ENCODE measurements around the gene PRKAG2. TPM values are rescaled to one million over a fixed set of nuclear protein-coding genes. Genes with fewer than 3 reads are reported as not detected.

PRKAG2 gene
- total and polyA plus RNA-seq, 2 of the 13 experiments (the other 11 are each of a cell fraction or from before 2014, with no cell fraction given) = 0.90 to 1.3 TPM

GRCh38 chr7:151820491-151821105 lies 56.3 kb downstream of the PRKAG2 start (continued):
- TF ChIP-seq, protein P1, sequence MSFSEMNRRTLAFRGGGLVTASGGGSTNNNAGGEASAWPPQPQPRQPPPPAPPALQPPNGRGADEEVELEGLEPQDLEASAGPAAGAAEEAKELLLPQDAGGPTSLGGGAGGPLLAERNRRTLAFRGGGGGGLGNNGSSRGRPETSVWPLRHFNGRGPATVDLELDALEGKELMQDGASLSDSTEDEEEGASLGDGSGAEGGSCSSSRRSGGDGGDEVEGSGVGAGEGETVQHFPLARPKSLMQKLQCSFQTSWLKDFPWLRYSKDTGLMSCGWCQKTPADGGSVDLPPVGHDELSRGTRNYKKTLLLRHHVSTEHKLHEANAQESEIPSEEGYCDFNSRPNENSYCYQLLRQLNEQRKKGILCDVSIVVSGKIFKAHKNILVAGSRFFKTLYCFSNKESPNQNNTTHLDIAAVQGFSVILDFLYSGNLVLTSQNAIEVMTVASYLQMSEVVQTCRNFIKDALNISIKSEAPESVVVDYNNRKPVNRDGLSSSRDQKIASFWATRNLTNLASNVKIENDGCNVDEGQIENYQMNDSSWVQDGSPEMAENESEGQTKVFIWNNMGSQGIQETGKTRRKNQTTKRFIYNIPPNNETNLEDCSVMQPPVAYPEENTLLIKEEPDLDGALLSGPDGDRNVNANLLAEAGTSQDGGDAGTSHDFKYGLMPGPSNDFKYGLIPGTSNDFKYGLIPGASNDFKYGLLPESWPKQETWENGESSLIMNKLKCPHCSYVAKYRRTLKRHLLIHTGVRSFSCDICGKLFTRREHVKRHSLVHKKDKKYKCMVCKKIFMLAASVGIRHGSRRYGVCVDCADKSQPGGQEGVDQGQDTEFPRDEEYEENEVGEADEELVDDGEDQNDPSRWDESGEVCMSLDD (CRISPR knock-in tag; IDR thresholded peaks at IDR 0.05; ENCODE audit: borderline replicate concordance) = no peak
- TF ChIP-seq TBP (CRISPR knock-in tag; IDR thresholded peaks at IDR 0.05) (no peak), THYN1 (CRISPR knock-in tag; IDR thresholded peaks at IDR 0.05; ENCODE audit: borderline replicate concordance, low read depth) (no peak), LCORL (IDR thresholded peaks at IDR 0.05) (no peak), LCORL (CRISPR knock-in tag; IDR thresholded peaks at IDR 0.05) (no peak), FOXA1 (IDR thresholded peaks at IDR 0.05) (no peak), FOXA1 (CRISPR knock-in tag; IDR thresholded peaks at IDR 0.05) (no peak), ZNF331 (CRISPR knock-in tag; IDR thresholded peaks at IDR 0.05) (no peak), HNRNPH1 (optimal IDR thresholded peaks at IDR 0.05; ENCODE audit: low read depth, low read length) (no peak), TAF1 (CRISPR knock-in tag; IDR thresholded peaks at IDR 0.05) (no peak), ZBTB4 (CRISPR knock-in tag; IDR thresholded peaks at IDR 0.05; ENCODE audit: borderline replicate concordance) (no peak), ZNF891 (CRISPR knock-in tag; IDR thresholded peaks at IDR 0.05) (no peak)
- TF ChIP-seq, protein P2, sequence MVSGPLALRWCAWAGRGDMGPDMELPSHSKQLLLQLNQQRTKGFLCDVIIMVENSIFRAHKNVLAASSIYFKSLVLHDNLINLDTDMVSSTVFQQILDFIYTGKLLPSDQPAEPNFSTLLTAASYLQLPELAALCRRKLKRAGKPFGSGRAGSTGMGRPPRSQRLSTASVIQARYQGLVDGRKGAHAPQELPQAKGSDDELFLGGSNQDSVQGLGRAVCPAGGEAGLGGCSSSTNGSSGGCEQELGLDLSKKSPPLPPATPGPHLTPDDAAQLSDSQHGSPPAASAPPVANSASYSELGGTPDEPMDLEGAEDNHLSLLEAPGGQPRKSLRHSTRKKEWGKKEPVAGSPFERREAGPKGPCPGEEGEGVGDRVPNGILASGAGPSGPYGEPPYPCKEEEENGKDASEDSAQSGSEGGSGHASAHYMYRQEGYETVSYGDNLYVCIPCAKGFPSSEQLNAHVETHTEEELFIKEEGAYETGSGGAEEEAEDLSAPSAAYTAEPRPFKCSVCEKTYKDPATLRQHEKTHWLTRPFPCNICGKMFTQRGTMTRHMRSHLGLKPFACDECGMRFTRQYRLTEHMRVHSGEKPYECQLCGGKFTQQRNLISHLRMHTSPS (CRISPR knock-in tag; IDR thresholded peaks at IDR 0.05; ENCODE audit: low read depth) = no peak
